KBM-7 (cell line): ENCODE data around the gene TEX19.
"Not testable (repeated sequence)": the region's sequence is repeated elsewhere in the genome, so short reads cannot be mapped to it uniquely, and the experiment has no call there.

ENCODE experiments used
- DNase-seq: peaks from one replicate; pipeline ENCODE4 v3.0.0-alpha.2; 2015
- in situ Hi-C: fragments of 300-500 bp; cut with MboI; formaldehyde crosslinking; loops from 2 replicates; pipeline ENCODE4 v1.14.3; 2020; ENCODE audit warnings: low sequenced_read_pairs, low pct_unique_long_range_greater_than_20kb, mixed read lengths

The TEX19 gene

DNA sequence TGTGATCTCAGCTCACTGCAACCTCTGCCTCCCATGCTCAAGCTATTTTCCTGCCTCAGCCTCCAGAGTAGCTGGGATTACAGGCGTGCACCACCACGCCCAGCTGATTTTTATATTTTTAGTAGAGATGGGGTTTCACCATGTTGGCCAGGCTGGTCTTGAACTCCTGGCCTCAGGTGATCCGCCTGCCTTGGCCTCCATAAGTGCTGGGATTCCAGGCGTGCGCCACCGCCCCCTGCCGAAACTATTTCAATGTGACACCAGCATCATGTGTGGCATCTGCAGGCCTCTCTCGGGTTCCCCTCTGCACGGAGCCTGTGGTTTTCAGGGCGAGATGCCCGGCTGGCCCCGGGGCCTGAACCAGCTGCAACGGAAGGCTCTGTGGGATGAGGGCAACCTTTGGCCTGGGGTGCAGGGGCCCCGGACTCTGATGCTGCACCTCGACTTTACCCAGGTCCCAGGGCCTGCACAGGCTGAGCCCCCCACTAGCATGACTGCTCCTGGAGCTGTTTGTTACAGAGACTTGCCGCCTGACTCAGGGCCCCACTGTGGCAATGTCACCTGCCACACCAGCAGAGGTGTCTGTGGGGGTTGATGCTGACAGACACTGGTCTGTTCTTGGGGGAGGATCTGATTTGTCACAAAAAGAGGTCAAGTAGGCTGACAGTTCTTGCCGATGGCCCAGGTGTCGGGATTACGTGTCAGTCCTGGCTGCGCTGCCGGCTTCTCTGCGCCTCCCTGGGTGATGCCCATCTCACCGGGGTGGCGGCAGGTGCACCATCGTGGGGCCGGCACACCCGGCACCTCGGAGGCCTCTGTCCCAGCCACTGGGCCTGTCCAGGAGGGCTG is 8.6 kb upstream of the TEX19 start:
- peak; percentile 81 for DNase-seq
- in situ Hi-C loops, result loop anchor here (10.0 kb wide), 1 partner anchor 64 kb away; the partner anchor contains the start of genes HEXD and OGFOD3

DNA sequence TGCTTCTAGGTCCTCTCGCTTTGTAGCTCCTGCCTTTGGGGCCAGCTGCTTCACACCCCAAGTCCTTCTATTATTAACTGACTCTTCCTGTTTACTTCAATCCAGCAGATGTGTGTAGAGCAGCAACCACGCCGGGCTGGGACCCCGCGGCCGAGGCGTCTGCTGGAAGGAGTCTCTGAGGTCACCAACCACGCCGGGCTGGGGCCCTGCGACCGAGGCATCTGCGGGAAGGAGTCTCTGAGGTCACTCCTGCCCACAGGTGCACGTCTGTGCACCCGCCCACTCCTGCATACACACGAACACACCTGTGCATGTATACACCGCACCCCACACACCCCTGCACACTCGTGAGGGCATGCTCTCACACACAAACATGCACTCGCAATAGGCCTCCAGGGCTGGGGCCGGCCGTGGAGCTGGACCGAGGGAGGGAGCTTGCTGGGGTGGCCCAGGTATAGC is 7.8 kb upstream of the TEX19 start:
- in situ Hi-C loops, result loop anchor here (10.0 kb wide), 1 partner anchor 64 kb away; the partner anchor contains the start of genes HEXD and OGFOD3
- no peak for DNase-seq

DNA sequence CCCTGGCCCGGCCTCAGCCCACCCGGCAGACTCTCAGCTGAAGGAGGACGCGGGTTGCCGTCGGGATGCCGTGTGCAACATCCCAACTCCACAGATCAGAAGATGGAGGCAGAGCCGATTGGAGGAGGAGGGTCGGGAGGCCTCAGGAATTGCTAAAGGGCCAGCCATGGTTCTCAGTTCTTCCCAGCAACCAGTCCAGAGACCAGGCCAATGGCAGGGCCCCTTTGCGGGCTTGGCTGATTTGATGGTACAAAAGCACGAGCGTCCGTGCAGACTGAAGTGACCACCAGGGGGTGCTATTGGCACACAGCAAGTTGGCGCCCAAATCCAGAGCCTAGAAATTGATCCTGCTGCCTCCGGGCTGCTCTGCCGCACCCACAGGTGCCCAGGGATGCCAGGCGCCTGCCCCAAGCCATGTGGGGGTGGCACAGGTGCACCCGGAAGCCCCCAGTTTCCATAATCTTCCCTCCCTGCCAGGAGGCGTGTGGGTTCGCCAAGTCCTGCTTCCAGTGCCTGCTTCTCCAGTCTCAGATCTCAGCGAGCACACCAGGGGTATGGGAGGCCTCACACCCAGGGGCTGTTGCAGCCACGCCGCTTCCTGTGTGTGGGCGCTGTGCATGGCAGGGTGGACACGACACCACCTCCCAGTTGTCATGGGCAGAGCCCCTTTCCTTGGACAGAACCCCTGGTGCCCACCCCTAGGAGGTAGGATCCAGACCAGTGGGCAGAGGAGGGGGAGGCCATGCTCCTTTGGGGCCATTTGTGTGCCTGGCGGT is 7.1 kb upstream of the TEX19 start:
- in situ Hi-C loops, result loop anchor here (10.0 kb wide), 1 partner anchor 63 kb away; the partner anchor contains the start of genes HEXD and OGFOD3
- DNase-seq, result peak; percentile 91

DNA sequence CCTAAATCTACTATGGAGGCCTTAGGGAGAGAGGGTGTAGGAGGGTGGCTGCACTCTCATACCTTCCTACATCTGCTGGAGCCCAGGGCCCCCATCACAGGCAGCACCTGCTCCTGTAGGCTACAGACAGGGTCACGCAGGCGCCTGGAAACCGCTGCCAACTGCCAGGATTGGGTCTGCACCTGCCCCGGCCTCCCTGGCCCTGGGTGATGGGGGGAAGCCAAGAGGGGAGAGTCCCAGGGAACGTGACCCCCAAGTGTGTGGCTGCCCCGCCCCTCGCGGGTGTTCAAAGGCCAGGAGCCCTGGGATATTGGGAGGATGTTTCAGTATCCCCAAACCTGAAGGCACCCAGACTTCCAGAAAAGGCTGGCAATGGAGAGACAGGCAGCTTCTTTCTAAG is 5.6 kb upstream of the TEX19 start:
- in situ Hi-C loops, result loop anchor here (10.0 kb wide), 1 partner anchor 61 kb away; the partner anchor contains the start of genes HEXD and OGFOD3

DNA sequence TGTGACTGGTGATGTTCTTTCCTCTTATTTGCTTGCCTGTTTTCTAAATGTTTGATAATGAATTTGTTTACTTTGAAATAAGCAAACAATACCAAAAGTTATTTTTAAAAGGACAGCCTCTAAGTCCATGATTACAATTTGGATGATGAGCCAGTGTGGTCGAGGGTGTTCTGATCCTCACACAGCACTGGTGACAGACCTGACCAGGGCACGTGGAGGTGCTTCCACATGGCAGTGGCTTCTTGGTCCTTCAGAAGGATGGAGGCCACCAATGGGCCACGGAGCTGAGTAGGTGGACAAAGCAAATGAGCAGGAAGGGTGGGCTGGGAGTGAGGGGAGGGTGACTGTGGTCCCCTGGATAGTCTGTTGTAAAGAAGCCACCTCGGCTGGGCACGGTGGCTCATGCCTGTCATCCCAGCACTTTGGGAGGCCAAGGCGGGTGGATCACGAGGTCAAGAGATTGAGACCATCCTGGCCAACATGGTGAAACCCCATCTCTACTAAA is 4.2 kb upstream of the TEX19 start:
- no peak for DNase-seq
- in situ Hi-C loops, result loop anchor here (10.0 kb wide), 1 partner anchor 60 kb away; the partner anchor contains the start of genes HEXD and OGFOD3

More for the DNA sequence above, 5.6 kb upstream of the TEX19 start:
- no peak for DNase-seq

DNA sequence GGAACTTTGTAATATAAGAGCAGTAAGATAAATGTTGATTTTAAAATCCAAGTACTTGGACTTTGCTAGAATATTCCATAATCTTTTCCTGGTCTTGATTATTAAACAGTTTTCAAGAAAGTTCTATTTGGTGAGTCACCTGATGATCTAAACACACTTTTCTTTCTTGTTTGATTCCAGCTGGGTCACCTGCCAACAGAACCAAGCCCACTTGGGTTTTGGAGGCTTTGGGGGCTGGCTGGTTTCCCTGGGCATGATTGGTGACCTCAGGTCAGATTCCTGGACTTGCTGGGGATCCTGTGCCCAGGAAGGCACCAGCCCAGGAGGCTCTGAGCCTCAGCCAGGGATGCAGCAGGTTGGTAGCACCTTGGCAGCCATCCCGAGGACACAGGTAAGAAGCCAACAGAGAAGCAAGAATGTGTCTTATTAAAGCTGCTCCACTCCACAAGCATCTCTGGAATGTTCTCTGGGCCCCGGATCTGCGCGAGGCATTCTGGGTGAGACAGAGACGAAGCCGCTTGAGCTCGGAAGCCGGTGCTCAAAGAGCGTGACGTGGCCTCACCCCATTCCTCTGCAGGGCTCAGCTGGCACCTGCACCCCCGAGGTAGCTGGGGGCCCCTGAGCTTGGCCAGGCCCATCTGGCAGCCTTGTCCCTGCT is 3.1 kb upstream of the TEX19 start:
- in situ Hi-C loops, result loop anchor here (10.0 kb wide), 1 partner anchor 59 kb away; the partner anchor contains the start of genes HEXD and OGFOD3
- DNase-seq, result no peak

DNA sequence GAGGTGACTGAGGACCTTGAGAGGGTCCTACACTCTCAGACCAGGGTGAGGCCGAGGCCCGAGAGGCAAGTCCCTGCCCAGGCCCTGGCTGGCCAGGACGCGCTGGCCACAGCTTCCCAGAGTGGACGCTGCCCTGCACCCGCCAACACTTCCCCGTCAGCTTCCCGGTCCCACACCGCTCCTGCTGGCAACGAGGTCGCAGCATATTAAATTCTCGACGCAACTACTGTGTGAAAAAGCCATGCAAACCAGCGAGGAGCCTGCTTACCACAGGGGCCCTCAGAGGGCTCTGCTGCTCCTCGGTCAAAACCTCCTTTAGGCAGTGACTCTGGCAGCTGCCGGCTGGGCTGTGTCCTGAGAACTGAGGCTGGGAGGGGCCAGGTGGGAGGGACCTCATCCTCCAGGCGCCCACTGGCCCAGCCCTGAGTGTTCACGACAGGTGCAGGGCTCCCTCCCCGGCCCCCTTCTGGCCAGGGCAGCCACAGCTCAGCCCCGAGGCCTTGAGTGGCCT is 2.1 kb upstream of the TEX19 start:
- DNase-seq, result no peak
- in situ Hi-C loops, result loop anchor here (10.0 kb wide), 1 partner anchor 58 kb away; the partner anchor contains the start of genes HEXD and OGFOD3

DNA sequence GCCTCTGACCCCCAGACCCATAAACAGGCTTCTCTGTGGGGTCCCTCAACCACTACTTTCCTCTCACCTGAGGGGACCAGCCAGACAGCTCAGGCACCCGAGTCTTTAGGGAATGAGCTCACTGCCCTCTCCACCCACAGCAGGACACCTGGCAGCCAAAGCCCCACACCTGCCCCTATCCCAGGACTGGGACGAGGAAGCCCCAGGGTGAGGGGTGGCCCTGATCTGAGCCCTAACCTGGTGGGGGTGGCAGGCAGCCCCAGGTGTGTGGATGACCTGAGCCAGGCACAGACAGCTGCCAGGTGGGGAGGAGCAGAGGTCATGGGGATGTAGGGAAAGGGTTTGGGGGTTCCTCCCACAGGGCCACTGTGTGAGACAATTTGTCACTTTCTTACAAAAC is 1.7 kb upstream of the TEX19 start:
- DNase-seq, result no peak
- in situ Hi-C loops, result loop anchor here (10.0 kb wide), 1 partner anchor 57 kb away; the partner anchor contains the start of genes HEXD and OGFOD3

DNA sequence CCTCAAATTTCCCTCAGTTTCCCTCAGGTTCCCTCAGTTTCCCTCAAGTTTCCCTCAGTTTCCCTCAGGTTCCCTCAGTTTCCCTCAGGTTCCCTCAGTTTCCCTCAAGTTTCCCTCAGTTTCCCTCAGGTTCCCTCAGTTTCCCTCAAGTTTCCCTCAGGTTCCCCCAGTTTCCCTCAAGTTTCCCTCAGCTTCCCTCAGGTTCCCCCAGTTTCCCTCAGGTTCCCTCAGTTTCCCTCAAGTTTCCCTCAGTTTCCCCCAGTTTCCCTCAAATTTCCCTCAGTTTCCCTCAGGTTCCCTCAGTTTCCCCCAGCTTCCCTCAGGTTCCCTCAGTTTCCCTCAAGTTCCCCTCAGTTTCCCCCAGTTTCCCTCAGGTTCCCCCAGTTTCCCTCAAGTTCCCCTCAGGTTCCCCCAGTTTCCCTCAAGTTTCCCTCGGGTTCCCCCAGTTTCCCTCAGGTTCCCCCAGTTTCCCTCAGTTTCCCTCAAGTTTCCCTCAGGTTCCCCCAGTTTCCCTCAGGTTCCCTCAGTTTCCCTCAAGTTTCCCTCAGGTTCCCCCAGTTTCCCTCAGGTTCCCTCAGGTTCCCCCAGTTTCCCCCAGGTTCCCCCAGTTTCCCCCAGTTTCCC is 516 bp downstream of the TEX19 start:
- not testable (repeated sequence) for DNase-seq
- in situ Hi-C loops, result loop anchor here (10.0 kb wide), 1 partner anchor 55 kb away; the partner anchor contains the start of genes HEXD and OGFOD3

DNA sequence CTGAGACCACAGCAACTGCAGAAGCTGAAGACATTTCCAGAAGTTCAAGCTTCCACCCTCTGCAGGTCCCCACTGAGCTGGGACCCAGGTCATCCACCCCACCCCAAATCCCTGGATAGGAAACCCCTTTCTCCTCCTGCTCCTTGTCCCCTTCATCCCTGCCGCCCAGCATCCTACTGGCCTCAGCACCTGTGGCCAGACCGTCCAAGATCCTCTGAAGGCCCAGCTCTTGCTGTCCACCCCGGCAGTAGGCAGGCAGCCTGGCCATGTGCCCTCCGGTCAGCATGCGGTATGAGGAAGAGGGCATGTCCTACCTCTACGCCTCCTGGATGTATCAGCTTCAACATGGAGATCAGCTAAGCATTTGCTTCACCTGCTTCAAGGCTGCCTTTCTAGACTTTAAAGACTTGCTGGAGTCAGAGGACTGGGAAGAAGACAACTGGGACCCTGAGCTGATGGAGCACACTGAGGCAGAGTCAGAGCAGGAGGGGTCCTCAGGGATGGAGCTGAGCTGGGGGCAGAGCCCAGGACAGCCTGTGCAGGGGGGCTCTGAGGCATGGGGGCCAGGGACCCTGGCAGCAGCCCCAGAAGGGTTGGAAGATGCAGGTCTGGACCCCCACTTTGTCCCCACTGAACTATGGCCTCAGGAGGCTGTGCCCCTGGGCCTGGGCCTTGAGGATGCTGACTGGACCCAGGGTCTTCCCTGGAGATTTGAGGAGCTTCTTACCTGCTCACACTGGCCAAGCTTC is 3.0 kb downstream of the TEX19 start:
- no peak for DNase-seq
- in situ Hi-C loops, result no loop called here

DNA sequence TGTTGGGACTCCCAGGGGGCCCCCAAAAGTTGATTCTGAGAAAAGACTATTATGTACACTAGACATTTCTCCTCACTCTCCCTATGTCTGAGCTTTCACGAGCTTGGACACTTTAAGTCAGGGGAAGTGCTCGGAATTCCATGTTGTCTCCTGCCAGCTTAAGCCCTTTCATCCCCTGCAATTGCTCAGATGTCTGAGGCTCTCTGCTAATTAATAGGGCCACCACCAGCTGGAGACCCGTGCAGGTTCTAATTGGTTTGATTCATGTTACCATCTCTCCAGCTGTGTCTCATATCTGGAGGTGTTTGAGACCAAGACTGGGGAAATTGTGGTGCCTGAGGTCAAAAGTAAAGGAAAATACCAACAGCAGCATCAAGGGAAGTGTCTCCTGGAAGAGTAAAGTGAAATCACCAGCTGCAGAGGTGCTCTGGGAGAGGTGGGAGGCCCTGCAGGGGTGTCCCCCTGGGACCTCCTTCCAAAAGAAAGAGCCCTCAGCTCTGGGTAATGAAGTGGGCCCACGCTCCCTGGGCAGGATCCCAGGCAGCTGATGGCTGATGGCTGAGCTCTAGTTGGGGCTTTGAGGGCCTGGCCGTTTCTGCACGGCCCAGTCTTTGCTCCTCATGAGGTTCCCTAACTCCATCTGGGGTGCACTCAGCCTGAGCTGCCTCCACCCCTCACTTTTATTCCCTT is 6.7 kb downstream of the TEX19 start:
- DNase-seq, result no peak
- in situ Hi-C loops, result no loop called here

DNA sequence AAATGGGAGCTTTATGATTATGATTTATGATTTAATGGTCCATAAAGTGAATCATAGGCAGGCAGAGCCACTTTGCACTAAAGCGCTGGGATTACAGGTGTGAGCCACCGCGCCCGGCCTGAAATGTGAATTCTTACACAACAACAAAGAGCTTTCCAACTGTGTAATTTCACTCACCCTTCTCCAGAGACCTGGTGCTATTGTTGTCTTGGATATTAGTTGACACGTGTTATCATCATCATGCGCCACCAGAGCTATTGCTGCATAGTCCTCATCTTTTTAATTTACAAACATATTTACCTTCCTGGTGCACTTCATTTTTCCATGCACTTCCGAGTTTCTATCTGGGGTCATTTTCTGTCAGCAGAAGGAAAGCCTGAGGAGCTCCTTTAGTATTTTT is 7.7 kb downstream of the TEX19 start:
- in situ Hi-C loops, result no loop called here
- no peak for DNase-seq

DNA sequence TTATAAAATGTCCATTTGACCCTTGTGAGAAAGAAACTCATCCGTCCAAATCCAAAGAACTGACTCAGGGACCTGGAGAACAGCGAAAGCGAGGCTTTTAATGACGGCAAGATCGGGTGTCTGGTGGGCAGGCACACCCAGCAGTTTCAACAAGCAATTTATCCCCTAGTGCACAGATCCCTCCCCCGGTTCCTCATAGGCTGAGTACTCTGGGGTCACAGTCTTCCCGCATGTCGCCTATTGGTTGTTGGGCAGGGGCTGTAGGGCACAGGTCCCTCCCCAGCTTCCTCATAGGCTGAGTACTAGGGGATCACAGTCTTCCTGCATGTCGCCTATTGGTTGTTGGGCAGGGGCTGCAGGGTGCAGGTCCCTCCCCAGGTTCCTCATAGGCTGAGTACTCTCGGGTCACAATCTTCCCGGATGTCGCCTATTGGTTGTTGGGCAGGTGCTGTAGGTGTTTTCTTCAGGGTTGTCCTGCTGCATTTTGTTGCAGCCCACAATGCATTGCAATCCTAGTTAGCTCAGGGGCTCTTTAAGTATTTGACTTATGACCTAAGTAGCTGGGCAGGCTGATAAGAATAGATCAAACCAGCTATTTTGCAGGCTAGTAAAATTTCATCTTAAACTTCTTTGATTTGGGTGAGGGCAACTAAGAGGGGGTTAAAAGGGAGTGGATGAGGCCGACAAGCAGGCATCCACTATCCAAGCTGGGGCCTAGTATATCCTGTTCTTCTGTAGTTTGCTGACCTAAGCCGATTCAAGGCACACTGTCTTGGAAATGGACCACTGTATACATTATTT is 8.9 kb downstream of the TEX19 start:
- in situ Hi-C loops, result no loop called here
- peak; percentile 42 for DNase-seq

DNA sequence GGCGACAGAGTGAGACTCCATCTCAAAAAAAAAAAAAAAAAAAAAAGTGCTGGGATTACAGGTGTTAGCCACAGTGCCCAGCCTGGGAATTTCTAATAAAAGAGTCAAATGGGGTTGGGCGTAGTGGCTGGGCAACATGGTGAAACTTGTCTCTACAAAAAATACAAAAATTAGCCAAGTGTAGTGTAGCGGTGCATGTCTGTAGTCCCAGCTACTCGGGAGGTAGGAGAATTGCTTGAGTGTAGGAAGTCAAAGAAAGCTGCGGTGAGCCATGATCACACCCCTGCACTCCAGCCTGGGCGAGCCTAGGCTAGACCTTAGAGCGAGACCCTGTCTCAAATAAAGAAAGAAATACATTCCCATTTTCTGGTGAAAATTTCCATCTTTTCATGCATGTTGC is 10.2 kb downstream of the TEX19 start:
- DNase-seq, result no peak
- in situ Hi-C loops, result no loop called here

DNA sequence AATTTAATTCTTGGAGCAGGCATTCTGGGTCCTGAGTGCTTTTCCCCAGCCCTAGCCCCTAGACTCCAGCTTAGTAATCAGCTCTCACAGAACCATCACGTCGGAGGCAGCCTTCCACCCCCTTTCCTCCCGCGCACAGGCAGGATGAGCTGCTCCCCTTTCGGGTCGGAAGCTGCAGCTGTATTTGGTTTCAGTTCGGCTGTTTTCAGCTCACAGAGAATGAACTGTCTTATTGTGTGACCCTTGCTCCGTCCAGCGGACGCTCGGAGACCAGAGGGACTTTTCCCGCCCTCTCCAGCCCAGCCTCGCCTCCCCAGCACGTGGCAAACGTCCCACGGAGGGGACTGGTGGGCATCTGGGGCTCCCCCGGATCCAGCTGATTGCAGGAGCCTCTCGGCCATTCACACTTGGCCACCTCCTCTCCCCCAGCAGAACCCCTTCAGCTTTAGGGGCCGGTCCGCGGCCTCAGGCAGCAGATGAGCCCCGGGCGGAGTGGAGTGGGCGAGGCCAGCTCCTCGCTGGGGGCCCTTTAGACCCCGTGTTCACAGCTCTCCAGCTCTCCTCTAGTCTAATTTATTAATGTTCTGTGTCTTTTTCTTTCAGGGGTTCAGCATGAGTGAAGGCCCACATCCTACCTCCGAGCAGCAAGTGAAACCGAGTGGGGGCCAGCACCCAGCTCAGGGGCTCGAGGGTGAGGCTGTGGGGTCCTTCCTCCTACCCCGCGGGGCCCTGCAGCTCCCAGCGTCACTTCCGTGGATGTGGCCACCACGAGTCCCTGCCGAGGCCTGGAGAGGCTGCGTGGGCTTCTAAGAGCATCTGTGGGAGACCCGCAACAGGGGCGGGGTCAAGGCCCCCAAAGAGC is 11.7 kb downstream of the TEX19 start:
- in situ Hi-C loops, result no loop called here
- no peak for DNase-seq
